IMR-90 (cell line): ENCODE measurements around the gene CELA2A. TPM values are rescaled to one million over a fixed set of nuclear protein-coding genes. Genes with fewer than 3 reads are reported as not detected.
A peak's percentile ranks its signal among the peaks of the same experiment; 100 is the strongest.

Source experiments
- ATAC-seq: fragments of 200-7000 bp; cut with Tn5 transposase; 2 replicates; pipeline ENCODE4 v1.9.1; 2020; ENCODE audit warnings: low read depth, mild to moderate bottlenecking, moderate library complexity
- BruUV-seq: library from RNA; stranded (reverse); fragments of 400-500 nt; replicated peaks from 2 replicates; lab custom pipeline; 2021; lab: Mats Ljungman, UMichigan
- CTCF ChIA-PET: fragments of 300-600 bp; formaldehyde crosslinking; extraction: SDS; loops from one replicate; lab custom pipeline; 2021; ENCODE audit warnings: antibody characterized with exemption; lab: Yijun Ruan, JAX
- POLR2A ChIA-PET: fragments of 300-600 bp; sonication (Branson Sonifier 250); formaldehyde crosslinking; loops from one replicate; lab custom pipeline; 2022; ENCODE audit warnings: antibody characterized with exemption; ENCODE audit not compliant: unreplicated experiment; lab: Charles Lee
- DNase-seq: peaks from one replicate; pipeline ENCODE4 v3.0.0; 2013
- H2AFZ ChIP-seq: replicated peaks from 2 replicates; pipeline ENCODE3; 2013; ENCODE audit warnings: low read length, mild to moderate bottlenecking; ENCODE audit not compliant: poor library complexity
- H2AK5ac ChIP-seq: 2 replicates; pipeline ENCODE4 v1.6.1; 2013; ENCODE audit warnings: low read depth, low read length, inconsistent platforms
- H2AK9ac ChIP-seq: replicated peaks from 2 replicates; pipeline ENCODE3; 2013; ENCODE audit warnings: mild to moderate bottlenecking, low read depth, low read length, moderate library complexity; ENCODE audit not compliant: poor library complexity
- H2BK120ac ChIP-seq: 2 replicates; pipeline ENCODE4 v1.6.1; 2013; ENCODE audit warnings: low read depth, low read length, inconsistent platforms
- H2BK15ac ChIP-seq: 3 replicates; pipeline ENCODE4 v1.6.1; 2013; ENCODE audit warnings: low read depth, low read length, inconsistent platforms
- H2BK20ac ChIP-seq: 2 replicates; pipeline ENCODE4 v1.6.1; 2013; ENCODE audit warnings: low read depth, mild to moderate bottlenecking, inconsistent platforms, low read length, moderate library complexity
- H2BK5ac ChIP-seq: 2 replicates; pipeline ENCODE4 v1.6.1; 2013; ENCODE audit warnings: mild to moderate bottlenecking, low read depth, low read length, inconsistent platforms; ENCODE audit not compliant: poor library complexity, severe bottlenecking
- H3K14ac ChIP-seq: replicated peaks from 2 replicates; pipeline ENCODE4 v1.6.1; 2013; ENCODE audit warnings: low read depth, low read length, inconsistent platforms
- H3K18ac ChIP-seq: 2 replicates; pipeline ENCODE4 v1.6.1; 2013; ENCODE audit warnings: low read depth, low read length, control low read depth
- H3K23ac ChIP-seq: 2 replicates; pipeline ENCODE4 v1.6.1; 2013; ENCODE audit warnings: low read depth, low read length, inconsistent platforms
- H3K27ac ChIP-seq: 2 replicates; pipeline ENCODE4 v1.5.1; 2013; ENCODE audit warnings: mild to moderate bottlenecking, control low read depth, low read length; ENCODE audit not compliant: insufficient read depth
- H3K27me3 ChIP-seq: 2 replicates; pipeline ENCODE4 v1.6.1; 2013; ENCODE audit warnings: low read length; ENCODE audit not compliant: control insufficient read depth, insufficient read depth
- H3K36me3 ChIP-seq: 2 replicates; pipeline ENCODE4 v1.6.1; 2013; ENCODE audit warnings: low read length, mixed read lengths; ENCODE audit not compliant: control insufficient read depth, insufficient read depth
- H3K4ac ChIP-seq: 2 replicates; pipeline ENCODE4 v1.6.1; 2013; ENCODE audit warnings: low read depth, low read length, inconsistent platforms
- H3K4me1 ChIP-seq: 2 replicates; pipeline ENCODE4 v1.6.1; 2013; ENCODE audit warnings: low read length, mixed read lengths; ENCODE audit not compliant: control insufficient read depth, insufficient read depth
- H3K4me2 ChIP-seq: 2 replicates; pipeline ENCODE4 v1.6.1; 2013; ENCODE audit warnings: low read depth, mild to moderate bottlenecking, control low read depth, low read length, moderate library complexity
- H3K4me3 ChIP-seq: 2 replicates; pipeline ENCODE4 v1.5.1; 2013; ENCODE audit warnings: low read depth, mild to moderate bottlenecking, control low read depth, low read length, moderate library complexity; ENCODE audit not compliant: insufficient read depth
- H3K56ac ChIP-seq: 2 replicates; pipeline ENCODE4 v1.6.1; 2013; ENCODE audit warnings: low read length, inconsistent platforms; ENCODE audit not compliant: insufficient read depth; ENCODE audit errors: extremely low read depth
- H3K79me1 ChIP-seq, 2 experiments: 2 replicates each; pipeline ENCODE4 v1.6.1; 2013; ENCODE audit warnings: low read length in 2 of 2, inconsistent platforms in 1 of 2, low read depth in 1 of 2
- H3K9ac ChIP-seq: 2 replicates; pipeline ENCODE4 v1.6.1; 2013; ENCODE audit warnings: low read depth, low read length, control low read depth
- H3K9me1 ChIP-seq: 2 replicates; pipeline ENCODE4 v1.6.1; 2013; ENCODE audit warnings: low read length, inconsistent platforms; ENCODE audit not compliant: insufficient read depth
- H3K9me3 ChIP-seq: 2 replicates; pipeline ENCODE4 v1.6.1; 2013; ENCODE audit warnings: low read length; ENCODE audit not compliant: control insufficient read depth, insufficient read depth
- H4K20me1 ChIP-seq: 2 replicates; pipeline ENCODE4 v1.6.1; 2013; ENCODE audit warnings: low read length, inconsistent platforms; ENCODE audit not compliant: insufficient read depth
- H4K5ac ChIP-seq: 2 replicates; pipeline ENCODE4 v1.6.1; 2013; ENCODE audit warnings: mild to moderate bottlenecking, low read depth, low read length, control low read depth
- H4K8ac ChIP-seq, 2 experiments: 2 replicates each; pipeline ENCODE4 v1.6.1; 2013; ENCODE audit warnings: low read depth in 2 of 2, low read length in 2 of 2, control low read depth in 1 of 2, inconsistent platforms in 1 of 2
- H4K91ac ChIP-seq: 2 replicates; pipeline ENCODE4 v1.6.1; 2013; ENCODE audit warnings: low read depth, low read length, inconsistent platforms; ENCODE audit not compliant: insufficient read depth
- MAFK ChIP-seq: IDR thresholded peaks from 2 replicates; pipeline ENCODE4 v1.6.1; 2012; ENCODE audit warnings: low read depth, low read length, improper control_type of control experiment
- MXI1 ChIP-seq: IDR thresholded peaks from 2 replicates; pipeline ENCODE4 v1.6.1; 2012; ENCODE audit warnings: low read depth, mild to moderate bottlenecking, low read length, moderate library complexity, borderline replicate concordance
- NFE2L2 ChIP-seq: fragments of 150-350 bp; IDR thresholded peaks from 2 replicates; pipeline ENCODE4 v1.6.1; 2016; ENCODE audit warnings: low read depth, mild to moderate bottlenecking, low read length
- POLR2A ChIP-seq: IDR thresholded peaks from 2 replicates; pipeline ENCODE4 v1.6.1; 2012; ENCODE audit warnings: mild to moderate bottlenecking, low read depth, low read length
- RAD21 ChIP-seq: IDR thresholded peaks from 2 replicates; pipeline ENCODE4 v1.6.1; 2012; ENCODE audit warnings: low read length, improper control_type of control experiment
- RCOR1 ChIP-seq: IDR thresholded peaks from 2 replicates; pipeline ENCODE4 v1.6.1; 2012; ENCODE audit warnings: mild to moderate bottlenecking, low read length, improper control_type of control experiment; ENCODE audit not compliant: insufficient replicate concordance
- SMC3 ChIP-seq: fragments of 150-350 bp; IDR thresholded peaks from 2 replicates; pipeline ENCODE4 v1.6.1; 2016; ENCODE audit warnings: low read depth, mild to moderate bottlenecking, antibody characterized with exemption, low read length, moderate library complexity
- WGBS, 2 experiments: methylation state at CpG; one replicate each; pipeline versions ENCODE4 v1.1.5 to v1.1.7; 2013; ENCODE audit warnings: missing lambda C conversion rate in 2 of 2; ENCODE audit not compliant: insufficient read length in 1 of 2; ENCODE audit errors: extremely low coverage in 2 of 2; 5-methylcytosine and 5-hydroxymethylcytosine counted together
- dilution Hi-C: fragments of 300-500 bp; cut with HindIII; formaldehyde crosslinking; loops from one replicate; pipeline ENCODE4 v1.14.3; 2018; ENCODE audit warnings: low sequenced_read_pairs; ENCODE audit not compliant: unreplicated experiment
- in situ Hi-C: fragments of 300-500 bp; cut with MboI; formaldehyde crosslinking; loops from 3 replicates; pipeline ENCODE4 v1.14.3; 2019; ENCODE audit warnings: low sequenced_read_pairs, inconsistent platforms, mixed read lengths
- intact Hi-C: fragments of 100-400 bp; cut with micrococcal nuclease; formaldehyde crosslinking; loops from 2 replicates; pipeline ENCODE4 v1.10.0; 2022
- polyA plus RNA-seq, 3 experiments: library from polyadenylated mRNA; depleted of rRNA; stranded (reverse); fragments of >200 nt; gene quantifications; 2 replicates each; pipeline ENCODE4 v1.2.3, GENCODE V29; 2012; ENCODE audit warnings: low replicate concordance in 1 of 3
- total RNA-seq: library from RNA; depleted of rRNA; stranded (reverse); fragments of >200 nt; gene quantifications from 2 replicates; pipeline ENCODE4 v1.2.3, GENCODE V29; 2012
- TF ChIP-seq, protein P1 (sequence below): fragments of 150-350 bp; IDR thresholded peaks from 2 replicates; pipeline ENCODE4 v1.6.1; 2017; ENCODE audit warnings: mild to moderate bottlenecking, antibody characterized with exemption, low read length, low read depth
- TF ChIP-seq, protein P2 (sequence below): conservative IDR thresholded peaks from 2 replicates; pipeline ENCODE4 v1.5.1; 2012; ENCODE audit warnings: mild to moderate bottlenecking, low read depth, low read length, improper control_type of control experiment

CELA2A gene
- total and polyA plus RNA-seq, 2 of the 4 experiments (the other 2 are of a cell fraction) = not detected

DNA sequence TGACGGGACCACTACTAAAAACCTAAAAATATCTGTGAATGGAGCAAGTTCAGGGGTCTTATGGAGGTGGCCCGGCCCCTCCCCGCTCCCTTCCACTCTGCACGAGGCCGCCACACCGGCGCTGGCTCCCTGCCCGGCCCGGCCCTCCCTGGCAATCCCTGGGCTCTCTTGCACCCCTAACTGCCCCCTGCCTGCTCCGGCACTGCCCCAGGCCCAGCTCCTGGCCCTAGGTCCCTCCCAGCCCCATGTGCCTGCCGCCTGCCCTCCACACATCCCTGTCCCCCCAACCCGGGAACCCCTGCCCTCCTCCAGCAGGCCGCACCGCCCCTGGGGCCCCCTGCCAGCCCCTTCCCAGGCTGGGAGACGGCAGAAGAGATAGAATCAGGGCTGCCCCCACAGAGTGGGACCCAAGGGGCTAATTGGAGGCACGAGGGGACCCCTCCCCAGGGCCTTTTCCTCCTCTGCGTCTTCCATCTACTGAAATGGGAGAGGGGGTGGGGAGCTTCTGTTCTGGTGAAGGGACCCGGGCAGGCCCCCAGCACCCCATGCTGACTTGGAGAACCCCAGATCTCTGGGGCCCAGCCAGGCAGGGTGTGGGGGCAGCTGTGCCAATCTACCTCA is 27.6 kb upstream of the CELA2A start:
- Histone ChIP-seq H3K9ac (no peak overlapping the region), H2BK20ac (no peak overlapping the region), H3K4ac (no peak overlapping the region), H3K27ac (no peak overlapping the region), H3K27me3 (no peaks in the 10 kb centered on the region), H3K9me1 (peaks cover 14% of the 10 kb centered on the region), H4K20me1 (peaks cover 7% of the 10 kb centered on the region), H3K23ac (no peak overlapping the region), H2AK5ac (peak overlapping the region; percentile 0; the same call in 1 of the 2 replicates), H3K4me3 (no peak overlapping the region), H3K36me3 (peaks cover 7% of the 10 kb centered on the region), H2AK9ac (no peak overlapping the region), H2AFZ (no peak overlapping the region), H3K4me1 (peaks cover 28% of the 10 kb centered on the region), H4K91ac (no peak overlapping the region), H2BK5ac (no peak overlapping the region), H3K9me3 (no peaks in the 10 kb centered on the region), H2BK120ac (no peak overlapping the region), H3K79me1 (peaks cover 2 to 28% of the 10 kb centered on the region in 2 experiments; a peak in 1 of 4 replicates), H3K4me2 (no peak overlapping the region), H4K8ac (no peak overlapping the region), H2BK15ac (no peak overlapping the region), H4K5ac (no peak overlapping the region), H3K56ac (no peak overlapping the region), H3K18ac (no peak overlapping the region), H3K14ac (no peak overlapping the region)
- 100% methylated on average over 1 of the region's 18 CpGs; no CpG with 5 or more reads in 1 of the 2 experiments for WGBS, 2 experiments
- dilution Hi-C loops = no loop called here
- CTCF ChIA-PET = no interaction called here
- intact Hi-C loops = no loop called here
- no peak for DNase-seq
- ATAC-seq = no peak
- TF ChIP-seq MAFK (no peak), SMC3 (no peak), MXI1 (no peak), POLR2A (no peak), RAD21 (no peak), NFE2L2 (no peak), RCOR1 (no peak)
- TF ChIP-seq, protein P1, sequence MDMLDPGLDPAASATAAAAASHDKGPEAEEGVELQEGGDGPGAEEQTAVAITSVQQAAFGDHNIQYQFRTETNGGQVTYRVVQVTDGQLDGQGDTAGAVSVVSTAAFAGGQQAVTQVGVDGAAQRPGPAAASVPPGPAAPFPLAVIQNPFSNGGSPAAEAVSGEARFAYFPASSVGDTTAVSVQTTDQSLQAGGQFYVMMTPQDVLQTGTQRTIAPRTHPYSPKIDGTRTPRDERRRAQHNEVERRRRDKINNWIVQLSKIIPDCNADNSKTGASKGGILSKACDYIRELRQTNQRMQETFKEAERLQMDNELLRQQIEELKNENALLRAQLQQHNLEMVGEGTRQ = no peak
- TF ChIP-seq, protein P2, sequence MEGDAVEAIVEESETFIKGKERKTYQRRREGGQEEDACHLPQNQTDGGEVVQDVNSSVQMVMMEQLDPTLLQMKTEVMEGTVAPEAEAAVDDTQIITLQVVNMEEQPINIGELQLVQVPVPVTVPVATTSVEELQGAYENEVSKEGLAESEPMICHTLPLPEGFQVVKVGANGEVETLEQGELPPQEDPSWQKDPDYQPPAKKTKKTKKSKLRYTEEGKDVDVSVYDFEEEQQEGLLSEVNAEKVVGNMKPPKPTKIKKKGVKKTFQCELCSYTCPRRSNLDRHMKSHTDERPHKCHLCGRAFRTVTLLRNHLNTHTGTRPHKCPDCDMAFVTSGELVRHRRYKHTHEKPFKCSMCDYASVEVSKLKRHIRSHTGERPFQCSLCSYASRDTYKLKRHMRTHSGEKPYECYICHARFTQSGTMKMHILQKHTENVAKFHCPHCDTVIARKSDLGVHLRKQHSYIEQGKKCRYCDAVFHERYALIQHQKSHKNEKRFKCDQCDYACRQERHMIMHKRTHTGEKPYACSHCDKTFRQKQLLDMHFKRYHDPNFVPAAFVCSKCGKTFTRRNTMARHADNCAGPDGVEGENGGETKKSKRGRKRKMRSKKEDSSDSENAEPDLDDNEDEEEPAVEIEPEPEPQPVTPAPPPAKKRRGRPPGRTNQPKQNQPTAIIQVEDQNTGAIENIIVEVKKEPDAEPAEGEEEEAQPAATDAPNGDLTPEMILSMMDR = no peak
- in situ Hi-C loops = loop anchor here (5.0 to 10.0 kb wide), 2 partner anchors 102 to 274 kb away; partner anchors contain the start of gene TMEM51
- TSS peak; percentile 60 for BruUV-seq
- POLR2A ChIA-PET = no interaction called here
